Activated naive CD4-positive, alpha-beta T cell treated with anti-CD3 and anti-CD28 coated beads, Interleukin-2, amount 10 ng/mL, durations not matched to agents 7 days and 5 days (primary cell): ENCODE measurements around the gene CACNA1D.

Experiments used
- CTCF ChIA-PET: fragments of 350-600 bp; sonication (Branson Sonifier 250); formaldehyde crosslinking; loops from one replicate; lab custom pipeline; 2021; ENCODE audit warnings: antibody characterized with exemption; lab: Charles Lee
- DNase-seq: peaks from one replicate; pipeline ENCODE4 v3.0.0-alpha.2; 2020
- H3K27ac Mint-ChIP-seq: one replicate; pipeline ENCODE4 v1.8.0; 2021; ENCODE audit warnings: mild to moderate bottlenecking, moderate library complexity, mixed read lengths
- H3K27me3 Mint-ChIP-seq: one replicate; pipeline ENCODE4 v1.8.0; 2021; ENCODE audit warnings: mild to moderate bottlenecking, mixed read lengths
- H3K36me3 Mint-ChIP-seq: one replicate; pipeline ENCODE4 v1.8.0; 2021; ENCODE audit warnings: mixed read lengths
- H3K4me1 Mint-ChIP-seq: one replicate; pipeline ENCODE4 v1.8.0; 2021; ENCODE audit warnings: mixed read lengths
- H3K4me3 Mint-ChIP-seq: one replicate; pipeline ENCODE4 v1.8.0; 2021; ENCODE audit warnings: mild to moderate bottlenecking, moderate library complexity, mixed read lengths
- H3K9me3 Mint-ChIP-seq: one replicate; pipeline ENCODE4 v1.8.0; 2021; ENCODE audit warnings: mixed read lengths

Gene CACNA1D

DNA sequence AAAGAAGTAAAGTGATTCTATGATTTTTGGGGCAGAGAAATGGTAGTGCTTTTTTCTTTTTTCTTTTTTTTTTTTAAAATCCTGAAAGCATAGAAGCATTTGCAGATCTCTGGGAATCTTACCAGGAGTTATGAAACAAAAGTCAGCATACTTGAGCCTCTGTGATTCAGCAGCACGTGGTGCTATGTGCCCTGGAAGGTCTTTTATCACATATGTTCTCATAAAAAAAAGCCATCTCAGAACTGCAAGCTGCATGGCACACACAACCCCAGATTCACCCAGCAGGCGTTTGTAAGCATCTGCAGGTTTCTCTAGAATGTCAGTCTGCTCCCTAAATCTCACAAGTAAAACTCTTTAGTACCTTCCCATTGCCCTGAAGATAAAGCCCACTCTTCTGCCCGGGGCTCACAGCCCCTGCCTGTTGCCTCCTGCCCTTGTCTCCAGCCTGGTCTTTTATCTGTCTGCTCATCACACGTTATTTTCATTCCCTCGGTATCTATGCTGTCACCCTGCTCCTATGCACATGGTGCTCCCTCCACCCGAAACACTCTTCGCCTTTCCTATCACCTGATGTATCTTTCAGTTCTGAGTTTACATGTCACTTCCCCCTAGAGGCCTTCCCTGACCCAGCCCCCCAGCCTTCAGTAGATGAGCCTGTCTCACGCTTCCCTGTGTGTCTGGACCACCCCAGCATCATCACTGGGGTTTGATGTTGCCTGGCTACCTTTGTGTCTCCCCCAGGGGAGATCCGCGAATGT, 279.4 kb downstream of the CACNA1D start:
- no peak for DNase-seq
- no peaks in the 10 kb centered on the region for H3K36me3 Mint-ChIP-seq
- peaks cover 55% of the 10 kb centered on the region for H3K27me3 Mint-ChIP-seq
- no peak overlapping the region for H3K27ac Mint-ChIP-seq
- H3K4me3 Mint-ChIP-seq: no peak overlapping the region
- no peaks in the 10 kb centered on the region for H3K4me1 Mint-ChIP-seq
- no peaks in the 10 kb centered on the region for H3K9me3 Mint-ChIP-seq
- CTCF ChIA-PET: interaction anchor here (0.6 kb wide), 1 partner anchor 63 kb away, joined by 4 read pairs; no protein-coding TSS in a partner anchor

DNA sequence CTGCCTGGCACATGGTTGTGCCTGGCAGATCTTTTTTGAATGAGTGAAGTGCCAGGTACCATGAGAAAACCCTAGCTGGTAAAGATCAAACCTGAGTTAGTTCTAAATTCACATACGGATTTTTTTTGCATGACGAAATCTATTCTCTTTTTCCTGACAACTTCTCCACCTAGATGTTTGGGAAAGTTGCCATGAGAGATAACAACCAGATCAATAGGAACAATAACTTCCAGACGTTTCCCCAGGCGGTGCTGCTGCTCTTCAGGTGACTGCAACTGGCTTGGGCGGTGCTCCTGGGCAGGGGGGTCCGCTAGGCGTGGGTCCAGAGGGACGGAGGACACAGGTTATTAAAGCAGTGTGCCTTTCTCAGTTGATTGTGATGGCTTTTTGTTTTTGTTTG, 280.0 kb downstream of the CACNA1D start:
- Mint-ChIP-seq H3K9me3 (no peaks in the 10 kb centered on the region), H3K27me3 (peaks cover 48% of the 10 kb centered on the region), H3K4me1 (no peaks in the 10 kb centered on the region), H3K36me3 (no peaks in the 10 kb centered on the region), H3K4me3 (no peak overlapping the region), H3K27ac (no peak overlapping the region)
- CTCF ChIA-PET: no interaction called here
- no peak for DNase-seq

DNA sequence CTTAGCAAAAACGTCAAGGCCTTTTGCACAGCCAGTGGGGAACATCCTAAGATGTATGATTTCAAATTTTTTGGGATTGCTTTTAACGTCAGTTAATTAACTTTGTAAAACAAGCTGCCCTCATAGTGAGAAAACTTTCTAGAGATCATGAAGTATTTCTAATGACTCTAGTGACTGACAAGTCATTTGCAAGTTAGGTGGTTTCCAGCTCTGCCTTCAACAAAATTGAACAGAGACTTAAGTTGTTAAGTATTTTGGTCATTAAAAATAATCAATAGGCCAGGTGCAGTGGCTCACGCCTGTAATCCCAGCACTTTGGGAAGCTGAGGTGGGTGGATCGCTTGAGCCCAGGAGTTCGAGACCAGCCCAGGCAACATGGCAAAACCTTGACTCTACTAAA, 280.6 kb downstream of the CACNA1D start:
- no peaks in the 10 kb centered on the region for H3K9me3 Mint-ChIP-seq
- no peaks in the 10 kb centered on the region for H3K36me3 Mint-ChIP-seq
- no peaks in the 10 kb centered on the region for H3K4me1 Mint-ChIP-seq
- H3K27me3 Mint-ChIP-seq: peaks cover 44% of the 10 kb centered on the region
- no peak overlapping the region for H3K27ac Mint-ChIP-seq
- no peak for DNase-seq
- CTCF ChIA-PET: no interaction called here
- no peak overlapping the region for H3K4me3 Mint-ChIP-seq

DNA sequence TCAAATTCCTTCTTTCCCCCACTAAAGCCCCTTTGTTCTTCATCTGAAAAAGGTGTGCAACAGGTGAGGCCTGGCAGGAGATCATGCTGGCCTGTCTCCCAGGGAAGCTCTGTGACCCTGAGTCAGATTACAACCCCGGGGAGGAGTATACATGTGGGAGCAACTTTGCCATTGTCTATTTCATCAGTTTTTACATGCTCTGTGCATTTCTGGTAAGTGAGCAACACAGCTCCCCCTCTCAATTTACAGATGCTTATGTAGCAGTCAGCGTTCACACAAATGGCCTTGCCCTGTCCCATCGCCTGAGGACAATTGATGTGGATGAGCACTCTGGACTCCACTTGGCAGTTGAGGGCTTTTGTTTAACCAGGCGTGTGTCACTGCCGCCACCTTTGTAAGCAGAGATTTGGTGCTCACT, 281.4 kb downstream of the CACNA1D start:
- CTCF ChIA-PET: no interaction called here

GRCh38 chr3:53776494-53777101, 282.2 kb downstream of the CACNA1D start:
- Mint-ChIP-seq H3K27me3 (peaks cover 45% of the 10 kb centered on the region), H3K9me3 (no peaks in the 10 kb centered on the region), H3K4me1 (no peaks in the 10 kb centered on the region), H3K27ac (no peak overlapping the region), H3K36me3 (no peaks in the 10 kb centered on the region), H3K4me3 (no peak overlapping the region)
- CTCF ChIA-PET: no interaction called here
- DNase-seq: no peak

More for the DNA sequence above, 281.4 kb downstream of the CACNA1D start:
- no peak overlapping the region for H3K4me3 Mint-ChIP-seq
- H3K27ac Mint-ChIP-seq: no peak overlapping the region
- no peaks in the 10 kb centered on the region for H3K4me1 Mint-ChIP-seq
- no peak for DNase-seq
- H3K9me3 Mint-ChIP-seq: no peaks in the 10 kb centered on the region
- peaks cover 42% of the 10 kb centered on the region for H3K27me3 Mint-ChIP-seq
- no peaks in the 10 kb centered on the region for H3K36me3 Mint-ChIP-seq

DNA sequence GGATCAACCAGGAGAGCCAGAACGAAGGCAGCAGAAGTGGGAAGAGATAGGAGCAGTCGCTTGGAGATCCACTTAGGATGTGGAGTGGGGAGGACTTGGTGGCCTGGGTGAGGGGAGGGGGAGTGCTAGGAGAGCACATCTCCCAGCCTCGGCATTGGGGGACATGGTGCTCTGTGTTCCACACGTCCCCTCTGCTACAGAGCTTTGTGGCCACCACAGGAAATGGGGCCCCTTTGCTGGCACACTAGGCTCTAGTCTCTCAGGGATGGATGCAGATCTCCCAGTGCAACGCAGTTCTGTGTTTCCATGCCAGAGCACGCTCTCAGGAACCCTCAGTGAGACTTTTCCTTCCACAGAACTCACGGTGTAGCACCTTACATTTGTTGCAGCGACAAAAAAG, 283.1 kb downstream of the CACNA1D start:
- Mint-ChIP-seq H3K4me1 (no peaks in the 10 kb centered on the region), H3K9me3 (no peaks in the 10 kb centered on the region), H3K4me3 (no peak overlapping the region), H3K27me3 (peaks cover 41% of the 10 kb centered on the region), H3K36me3 (no peaks in the 10 kb centered on the region), H3K27ac (no peak overlapping the region)
- no peak for DNase-seq
- CTCF ChIA-PET: no interaction called here

DNA sequence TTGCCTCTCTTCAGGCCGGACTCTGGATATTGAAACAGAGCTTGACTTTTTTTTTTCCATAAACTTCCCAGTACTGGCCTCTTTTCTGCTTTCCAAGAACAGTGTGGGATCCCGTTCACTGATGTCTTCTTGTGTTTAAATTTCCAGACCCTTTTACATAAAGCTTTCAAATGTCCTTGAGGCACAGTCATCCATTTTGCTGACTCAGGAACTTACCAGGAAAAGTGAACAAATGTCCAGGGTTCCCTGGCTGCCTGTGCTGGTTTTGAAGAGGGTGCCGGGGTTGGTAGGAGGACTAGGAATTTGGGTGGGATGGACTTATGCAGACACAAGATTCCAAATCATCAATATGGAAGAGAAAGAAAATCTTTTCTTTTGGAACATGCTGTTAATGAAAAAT, 283.7 kb downstream of the CACNA1D start:
- Mint-ChIP-seq H3K4me1 (no peaks in the 10 kb centered on the region), H3K27me3 (peaks cover 35% of the 10 kb centered on the region), H3K36me3 (no peaks in the 10 kb centered on the region), H3K27ac (no peak overlapping the region), H3K4me3 (no peak overlapping the region), H3K9me3 (no peaks in the 10 kb centered on the region)
- no peak for DNase-seq
- CTCF ChIA-PET: no interaction called here

DNA sequence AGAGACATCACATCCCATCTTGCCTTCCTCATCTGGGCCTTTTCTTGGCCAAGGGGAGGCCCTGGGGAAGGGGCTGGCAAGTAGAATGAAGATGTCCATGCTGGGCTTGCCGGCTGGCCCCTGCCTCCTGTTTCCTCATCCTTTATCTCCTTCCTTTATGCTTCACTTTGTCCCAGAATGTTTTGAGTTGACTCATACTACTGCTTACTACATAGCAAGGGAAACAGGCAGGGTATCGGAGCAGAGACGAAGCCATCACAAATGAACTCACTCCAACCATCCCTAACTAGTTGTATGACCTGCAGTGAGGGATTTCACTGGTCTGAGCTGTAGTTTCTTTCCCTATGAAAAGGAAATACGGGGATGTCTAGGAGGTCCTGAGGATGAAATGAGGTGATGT, 285.8 kb downstream of the CACNA1D start:
- H3K4me1 Mint-ChIP-seq: no peaks in the 10 kb centered on the region
- H3K9me3 Mint-ChIP-seq: no peaks in the 10 kb centered on the region
- CTCF ChIA-PET: no interaction called here

DNA sequence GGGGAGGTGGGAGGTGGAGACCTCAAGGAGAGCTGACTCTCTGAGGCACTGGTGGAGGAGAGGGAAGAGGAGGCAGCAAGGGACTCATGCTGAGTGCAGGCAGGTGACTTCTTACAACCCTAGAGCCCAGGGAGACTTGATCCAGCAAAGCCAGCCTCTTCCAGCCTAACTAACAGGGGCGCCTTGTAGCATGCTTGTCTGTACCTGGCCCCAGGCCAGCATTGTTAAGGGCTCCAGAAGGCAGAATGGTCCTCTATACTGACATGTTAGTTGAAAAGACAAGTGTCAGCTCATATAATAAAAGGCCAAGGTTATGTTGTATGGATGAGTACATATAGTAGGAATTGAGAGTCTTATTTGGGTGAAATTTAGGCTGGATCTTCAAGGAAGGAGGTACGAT, 286.4 kb downstream of the CACNA1D start:
- Mint-ChIP-seq H3K4me3 (no peak overlapping the region), H3K36me3 (no peaks in the 10 kb centered on the region), H3K4me1 (no peaks in the 10 kb centered on the region), H3K27ac (no peak overlapping the region), H3K27me3 (peaks cover 38% of the 10 kb centered on the region), H3K9me3 (no peaks in the 10 kb centered on the region)
- CTCF ChIA-PET: no interaction called here
- no peak for DNase-seq

More for the DNA sequence above, 285.8 kb downstream of the CACNA1D start:
- Mint-ChIP-seq H3K27ac (no peak overlapping the region), H3K36me3 (no peaks in the 10 kb centered on the region), H3K27me3 (peaks cover 38% of the 10 kb centered on the region), H3K4me3 (no peak overlapping the region)
- DNase-seq: no peak

DNA sequence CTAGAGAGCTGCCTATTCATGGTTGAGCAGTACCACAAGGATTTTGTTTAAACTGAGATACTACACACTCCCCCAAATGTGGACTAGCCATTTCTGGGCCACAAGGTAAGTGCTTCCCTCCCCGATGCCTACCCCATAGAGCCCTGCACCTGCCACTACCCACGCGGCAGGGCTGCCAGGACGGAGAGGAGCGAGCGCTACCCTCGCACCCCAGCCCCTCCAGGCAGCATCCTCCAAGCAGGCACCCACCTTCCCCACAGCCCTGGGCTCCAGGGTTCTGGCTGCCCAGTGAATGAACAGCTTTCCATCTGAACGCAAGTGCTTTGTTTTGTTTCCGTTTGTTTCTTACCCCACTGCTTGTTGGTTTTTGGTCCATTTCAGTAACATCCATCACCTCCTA, 292.6 kb downstream of the CACNA1D start:
- no peaks in the 10 kb centered on the region for H3K9me3 Mint-ChIP-seq
- CTCF ChIA-PET: no interaction called here
- H3K4me3 Mint-ChIP-seq: no peak overlapping the region
- peaks cover 33% of the 10 kb centered on the region for H3K27me3 Mint-ChIP-seq
- DNase-seq: no peak
- H3K27ac Mint-ChIP-seq: no peak overlapping the region
- no peaks in the 10 kb centered on the region for H3K36me3 Mint-ChIP-seq
- no peaks in the 10 kb centered on the region for H3K4me1 Mint-ChIP-seq

DNA sequence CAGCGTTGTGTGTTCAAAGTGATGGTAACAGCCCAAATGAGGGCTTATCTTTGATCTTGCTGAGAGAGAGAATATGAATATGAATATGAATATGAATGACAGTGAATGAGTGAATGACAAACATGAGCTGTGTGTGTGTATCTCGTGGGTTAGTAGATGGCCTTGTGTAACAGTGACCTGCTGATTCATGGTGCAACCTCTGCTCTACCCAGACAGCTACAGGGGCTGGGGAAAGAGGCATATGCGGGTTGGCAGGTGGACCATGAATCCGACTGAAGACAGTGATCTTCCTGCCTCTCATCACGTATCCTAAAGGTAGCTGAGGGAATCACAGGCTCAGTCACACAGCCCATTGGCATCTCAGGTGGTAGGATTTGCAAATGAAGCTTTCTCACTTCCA, 293.6 kb downstream of the CACNA1D start:
- Mint-ChIP-seq H3K4me3 (no peak overlapping the region), H3K36me3 (no peaks in the 10 kb centered on the region), H3K9me3 (no peaks in the 10 kb centered on the region), H3K27ac (no peak overlapping the region), H3K4me1 (no peaks in the 10 kb centered on the region), H3K27me3 (peaks cover 29% of the 10 kb centered on the region)
- no peak for DNase-seq
- CTCF ChIA-PET: no interaction called here

DNA sequence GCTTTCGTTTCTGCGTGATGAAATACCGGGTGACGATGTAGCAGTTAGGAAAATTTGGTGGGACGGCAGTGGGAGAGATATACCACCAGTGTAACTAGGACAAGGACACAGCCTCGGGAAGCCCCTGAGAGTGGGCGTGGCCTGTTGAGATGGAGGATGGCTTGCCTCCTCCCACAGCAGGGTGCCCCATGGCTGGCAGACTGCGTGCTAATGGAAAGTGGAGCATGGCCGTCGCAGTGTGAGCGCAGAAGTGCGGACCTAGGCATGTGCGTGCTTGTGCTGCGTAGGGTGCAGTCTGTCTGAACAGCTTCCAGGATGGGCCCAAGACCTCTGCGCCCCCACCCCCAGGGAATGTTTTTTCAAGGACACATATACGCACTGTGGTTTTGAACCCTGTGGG, 295.0 kb downstream of the CACNA1D start:
- no peak for DNase-seq
- Mint-ChIP-seq H3K36me3 (no peaks in the 10 kb centered on the region), H3K4me3 (no peak overlapping the region), H3K27me3 (peaks cover 23% of the 10 kb centered on the region), H3K27ac (no peak overlapping the region), H3K9me3 (no peaks in the 10 kb centered on the region), H3K4me1 (no peaks in the 10 kb centered on the region)
- CTCF ChIA-PET: no interaction called here

- peaks cover 31% of the 10 kb centered on the region for H3K27me3 Mint-ChIP-seq
- H3K27ac Mint-ChIP-seq: no peak overlapping the region
- no peaks in the 10 kb centered on the region for H3K36me3 Mint-ChIP-seq
- CTCF ChIA-PET: no interaction called here
- DNase-seq: no peak
- no peaks in the 10 kb centered on the region for H3K9me3 Mint-ChIP-seq
- H3K4me1 Mint-ChIP-seq: no peaks in the 10 kb centered on the region
- H3K4me3 Mint-ChIP-seq: no peak overlapping the region
Measured at GRCh38 chr3:53790470-53790869, 296.1 kb downstream of the CACNA1D start.

- CTCF ChIA-PET: no interaction called here
- H3K27me3 Mint-ChIP-seq: peaks cover 36% of the 10 kb centered on the region
- H3K4me3 Mint-ChIP-seq: no peak overlapping the region
- no peaks in the 10 kb centered on the region for H3K4me1 Mint-ChIP-seq
- no peaks in the 10 kb centered on the region for H3K9me3 Mint-ChIP-seq
- DNase-seq: no peak
- H3K27ac Mint-ChIP-seq: no peak overlapping the region
- no peaks in the 10 kb centered on the region for H3K36me3 Mint-ChIP-seq
Measured at GRCh38 chr3:53791317-53791716, 296.9 kb downstream of the CACNA1D start.

DNA sequence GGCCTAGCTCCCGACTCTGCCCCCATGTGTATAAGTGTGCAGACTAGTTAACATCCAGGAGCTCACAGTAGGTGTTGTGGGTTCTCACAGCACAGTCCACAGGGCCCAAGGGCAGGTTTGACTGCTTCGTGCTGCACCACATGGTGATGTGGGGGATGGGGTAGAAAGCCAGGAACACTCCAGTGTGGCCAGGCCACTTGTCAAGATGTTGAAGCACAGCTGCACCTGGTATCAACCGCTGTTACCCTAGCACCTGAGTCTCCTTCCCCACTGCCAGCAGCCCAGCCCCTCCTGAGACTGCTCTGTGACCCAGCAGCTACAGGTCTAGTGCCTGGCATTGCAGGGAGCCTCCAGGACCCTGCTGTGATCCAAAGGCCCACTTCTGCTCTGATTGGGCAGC, 298.5 kb downstream of the CACNA1D start:
- Mint-ChIP-seq H3K27ac (no peak overlapping the region), H3K9me3 (no peaks in the 10 kb centered on the region), H3K27me3 (peaks cover 33% of the 10 kb centered on the region), H3K4me1 (no peaks in the 10 kb centered on the region), H3K36me3 (no peaks in the 10 kb centered on the region), H3K4me3 (no peak overlapping the region)
- DNase-seq: no peak
- CTCF ChIA-PET: no interaction called here
